ENCODE data around the gene UPK2.

DNA sequence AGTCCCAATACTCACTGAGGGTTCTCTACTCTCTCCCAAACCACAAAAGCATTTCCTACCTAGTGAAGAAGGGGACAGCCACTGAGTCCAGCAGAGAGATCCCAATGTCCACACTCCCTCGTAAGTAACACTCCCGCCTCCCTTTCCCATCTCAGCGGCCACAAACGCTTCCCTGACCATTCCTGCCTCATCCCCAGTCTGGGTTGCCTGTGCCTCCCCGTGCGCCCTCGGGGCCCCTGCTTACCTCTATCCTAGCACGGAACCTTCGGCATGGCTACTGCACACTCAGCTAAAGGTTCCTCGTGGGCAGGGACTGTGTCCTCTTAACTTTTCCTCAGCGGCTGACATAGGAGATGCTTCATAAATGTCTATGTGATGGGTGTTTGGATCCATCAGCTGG lies 1.5 kb downstream of the UPK2 start:
- no peak for TF ChIP-seq GATA3 (IDR thresholded peaks at IDR 0.05; ENCODE audit: low read depth, low read length)
- no peak for TF ChIP-seq GATA2 (IDR thresholded peaks at IDR 0.05; ENCODE audit: low read depth, low read length)

Measured in SH-SY5Y (cell line).